ENCODE results near the gene RNU5D-1. TPM values are rescaled to one million over a fixed set of nuclear protein-coding genes. Genes with fewer than 3 reads are reported as not detected.

Gene RNU5D-1
- total and polyA plus RNA-seq, 2 of the 13 experiments (the other 11 are each of a cell fraction or from before 2014, with no cell fraction given), result 165 TPM; not detected in 1

DNA sequence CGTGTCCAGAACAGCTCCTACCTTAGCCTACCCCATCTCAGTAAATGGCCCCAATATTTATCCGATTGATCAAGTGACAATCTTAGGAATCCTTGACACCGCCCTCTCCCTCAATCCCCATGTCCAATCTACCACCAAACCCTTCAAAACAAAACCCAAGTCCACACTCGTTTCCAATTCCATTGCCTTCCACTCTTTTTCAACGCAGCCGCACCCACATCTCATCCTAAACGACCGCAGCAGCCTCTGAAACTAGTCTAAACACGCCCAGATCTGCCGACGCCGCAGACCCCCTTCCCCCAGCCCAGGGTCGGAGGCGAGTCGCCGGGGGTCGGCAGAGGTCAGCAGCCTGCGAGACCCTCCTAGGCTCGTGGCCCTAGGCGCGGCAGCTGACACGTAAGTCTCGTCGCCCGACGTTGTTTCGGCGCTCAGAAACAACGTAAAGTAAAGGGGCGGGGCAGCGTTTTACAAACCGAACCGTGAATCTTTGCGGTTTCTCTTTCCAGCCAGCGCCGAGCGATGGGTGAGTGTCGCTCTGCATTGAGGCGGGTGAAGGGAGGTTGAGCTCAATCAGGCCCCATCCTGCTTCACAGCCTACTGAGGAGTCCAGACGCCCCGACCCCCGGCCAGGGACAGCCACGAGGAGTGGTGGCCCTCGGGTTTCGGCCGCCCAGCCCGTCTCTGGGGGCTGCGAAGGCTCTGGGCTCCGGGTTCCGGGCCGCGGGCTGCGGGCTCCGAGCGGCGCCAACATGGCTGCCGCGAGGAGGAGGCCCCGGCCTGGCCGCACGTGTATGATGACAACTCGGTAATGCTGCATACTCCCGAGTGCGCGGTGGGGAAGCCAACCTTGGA lies 44.3 kb upstream of the RNU5D-1 start, which contains the start of gene RPS8 (continued):
- TF ChIP-seq ZNF737 (CRISPR knock-in tag; IDR thresholded peaks at IDR 0.05; ENCODE audit: borderline replicate concordance) (no peak), ZNF343 (CRISPR knock-in tag; IDR thresholded peaks at IDR 0.05) (0 out of 2 replicates have a peak, but pooled peaks have one; percentile 63), SP140L (CRISPR knock-in tag; IDR thresholded peaks at IDR 0.05; ENCODE audit: borderline replicate concordance) (no peak), DR1 (CRISPR knock-in tag; IDR thresholded peaks at IDR 0.05) (peak; percentile 97), GFI1 (CRISPR knock-in tag; IDR thresholded peaks at IDR 0.05; ENCODE audit: borderline replicate concordance) (peak; percentile 78; the same call in 1 of the 2 replicates), AGO2 (optimal IDR thresholded peaks at IDR 0.05; ENCODE audit: low read depth, low read length) (peak; percentile 99), TARDBP (CRISPR knock-in tag; IDR thresholded peaks at IDR 0.05) (peak; percentile 64; the same call in 1 of the 2 replicates), CAMTA2 (CRISPR knock-in tag; IDR thresholded peaks at IDR 0.05; ENCODE audit: borderline replicate concordance) (no peak), RBAK (CRISPR knock-in tag; IDR thresholded peaks at IDR 0.05) (no peak), ZNF264 (CRISPR knock-in tag; IDR thresholded peaks at IDR 0.05) (peak; percentile 72; the same call in 1 of the 2 replicates), TAF15 (IDR thresholded peaks at IDR 0.05; ENCODE audit: low read depth, low read length, poor library complexity, severe bottlenecking) (peak; percentile 37), MIXL1 (CRISPR knock-in tag; IDR thresholded peaks at IDR 0.05) (peak; percentile 77), ZNF3 (CRISPR knock-in tag; IDR thresholded peaks at IDR 0.05) (no peak), RXRB (CRISPR knock-in tag; IDR thresholded peaks at IDR 0.05; ENCODE audit: borderline replicate concordance) (peak; percentile 85), BHLHE40 (IDR thresholded peaks at IDR 0.05; ENCODE audit: low read length) (peak; percentile 60), FOXA1 (IDR thresholded peaks at IDR 0.05) (no peak), FOXA1 (CRISPR knock-in tag; IDR thresholded peaks at IDR 0.05) (peak; percentile 48), PCBP2 (optimal IDR thresholded peaks at IDR 0.05; ENCODE audit: low read depth, low read length, poor library complexity, severe bottlenecking) (no peak), POLR2AphosphoS5 (IDR thresholded peaks at IDR 0.05; ENCODE audit: low read depth, low read length) (peak; percentile 99), KAT8 (CRISPR knock-in tag; IDR thresholded peaks at IDR 0.05) (peak; percentile 97), HDAC1 (CRISPR knock-in tag; IDR thresholded peaks at IDR 0.05) (peak; percentile 81), ZNF251 (CRISPR knock-in tag; IDR thresholded peaks at IDR 0.05) (0 out of 2 replicates have a peak, but pooled peaks have one; percentile 36), ZNF562 (CRISPR knock-in tag; IDR thresholded peaks at IDR 0.05; ENCODE audit: borderline replicate concordance) (no peak), GABPA (IDR thresholded peaks at IDR 0.05; ENCODE audit: low read depth, low read length) (no peak), GABPA (CRISPR knock-in tag; IDR thresholded peaks at IDR 0.05; ENCODE audit: low read depth) (peak; percentile 58; the same call in 1 of the 2 replicates)
- TF ChIP-seq, protein P1, sequence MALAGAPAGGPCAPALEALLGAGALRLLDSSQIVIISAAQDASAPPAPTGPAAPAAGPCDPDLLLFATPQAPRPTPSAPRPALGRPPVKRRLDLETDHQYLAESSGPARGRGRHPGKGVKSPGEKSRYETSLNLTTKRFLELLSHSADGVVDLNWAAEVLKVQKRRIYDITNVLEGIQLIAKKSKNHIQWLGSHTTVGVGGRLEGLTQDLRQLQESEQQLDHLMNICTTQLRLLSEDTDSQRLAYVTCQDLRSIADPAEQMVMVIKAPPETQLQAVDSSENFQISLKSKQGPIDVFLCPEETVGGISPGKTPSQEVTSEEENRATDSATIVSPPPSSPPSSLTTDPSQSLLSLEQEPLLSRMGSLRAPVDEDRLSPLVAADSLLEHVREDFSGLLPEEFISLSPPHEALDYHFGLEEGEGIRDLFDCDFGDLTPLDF (CRISPR knock-in tag; IDR thresholded peaks at IDR 0.05), result peak; percentile 69
- TF ChIP-seq, protein P2, sequence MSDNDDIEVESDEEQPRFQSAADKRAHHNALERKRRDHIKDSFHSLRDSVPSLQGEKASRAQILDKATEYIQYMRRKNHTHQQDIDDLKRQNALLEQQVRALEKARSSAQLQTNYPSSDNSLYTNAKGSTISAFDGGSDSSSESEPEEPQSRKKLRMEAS (IDR thresholded peaks at IDR 0.05), result peak; percentile 92
- TF ChIP-seq, protein P3, sequence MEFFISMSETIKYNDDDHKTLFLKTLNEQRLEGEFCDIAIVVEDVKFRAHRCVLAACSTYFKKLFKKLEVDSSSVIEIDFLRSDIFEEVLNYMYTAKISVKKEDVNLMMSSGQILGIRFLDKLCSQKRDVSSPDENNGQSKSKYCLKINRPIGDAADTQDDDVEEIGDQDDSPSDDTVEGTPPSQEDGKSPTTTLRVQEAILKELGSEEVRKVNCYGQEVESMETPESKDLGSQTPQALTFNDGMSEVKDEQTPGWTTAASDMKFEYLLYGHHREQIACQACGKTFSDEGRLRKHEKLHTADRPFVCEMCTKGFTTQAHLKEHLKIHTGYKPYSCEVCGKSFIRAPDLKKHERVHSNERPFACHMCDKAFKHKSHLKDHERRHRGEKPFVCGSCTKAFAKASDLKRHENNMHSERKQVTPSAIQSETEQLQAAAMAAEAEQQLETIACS (CRISPR knock-in tag; IDR thresholded peaks at IDR 0.05), result peak; percentile 55; the same call in 1 of the 2 replicates
- TF ChIP-seq, protein P4, sequence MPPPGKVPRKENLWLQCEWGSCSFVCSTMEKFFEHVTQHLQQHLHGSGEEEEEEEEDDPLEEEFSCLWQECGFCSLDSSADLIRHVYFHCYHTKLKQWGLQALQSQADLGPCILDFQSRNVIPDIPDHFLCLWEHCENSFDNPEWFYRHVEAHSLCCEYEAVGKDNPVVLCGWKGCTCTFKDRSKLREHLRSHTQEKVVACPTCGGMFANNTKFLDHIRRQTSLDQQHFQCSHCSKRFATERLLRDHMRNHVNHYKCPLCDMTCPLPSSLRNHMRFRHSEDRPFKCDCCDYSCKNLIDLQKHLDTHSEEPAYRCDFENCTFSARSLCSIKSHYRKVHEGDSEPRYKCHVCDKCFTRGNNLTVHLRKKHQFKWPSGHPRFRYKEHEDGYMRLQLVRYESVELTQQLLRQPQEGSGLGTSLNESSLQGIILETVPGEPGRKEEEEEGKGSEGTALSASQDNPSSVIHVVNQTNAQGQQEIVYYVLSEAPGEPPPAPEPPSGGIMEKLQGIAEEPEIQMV (CRISPR knock-in tag; IDR thresholded peaks at IDR 0.05; ENCODE audit: low read depth), result no peak

All from HepG2 (cell line).